HTERT RPE-1 (cell line): ENCODE results near the gene GAMT.

ENCODE experiments used
- in situ Hi-C: fragments of 300-500 bp; cut with MboI; formaldehyde crosslinking; loops from 4 replicates; pipeline ENCODE4 v1.14.3; 2020; ENCODE audit warnings: low sequenced_read_pairs

Gene GAMT

GRCh38 chr19:1387684-1388636 is 13.4 kb downstream of the GAMT start:
- in situ Hi-C loops = no loop called here

GRCh38 chr19:1386945-1387683 is 14.2 kb downstream of the GAMT start:
- in situ Hi-C loops = no loop called here

- in situ Hi-C loops = no loop called here
Observed at GRCh38 chr19:1385816-1386215, 15.5 kb downstream of the GAMT start.

- in situ Hi-C loops = no loop called here
Observed at GRCh38 chr19:1384478-1385110, 16.7 kb downstream of the GAMT start.

- in situ Hi-C loops = no loop called here
Observed at GRCh38 chr19:1384085-1384462, 17.3 kb downstream of the GAMT start.

- in situ Hi-C loops = no loop called here
Observed at GRCh38 chr19:1383312-1384084, 17.8 kb downstream of the GAMT start, which contains the start of gene NDUFS7. TSS of gene NDUFS7 (plus strand) at chr19:1383907. CDS start at chr19:1383927, 20 bp downstream.

- in situ Hi-C loops = no loop called here
Observed at GRCh38 chr19:1383017-1383311, 18.4 kb downstream of the GAMT start.

GRCh38 chr19:1382250-1382649 is 19.1 kb downstream of the GAMT start:
- in situ Hi-C loops = no loop called here

- in situ Hi-C loops = no loop called here
Observed at GRCh38 chr19:1379961-1380489, 21.3 kb downstream of the GAMT start.

- in situ Hi-C loops = no loop called here
Observed at GRCh38 chr19:1379126-1379905, 22.0 kb downstream of the GAMT start.

GRCh38 chr19:1377965-1378785 is 23.2 kb downstream of the GAMT start:
- in situ Hi-C loops = no loop called here

- in situ Hi-C loops = no loop called here
Observed at GRCh38 chr19:1377176-1377964, 24.0 kb downstream of the GAMT start.

- in situ Hi-C loops = no loop called here
Observed at GRCh38 chr19:1376415-1376805, 24.9 kb downstream of the GAMT start.

GRCh38 chr19:1374250-1374577 is 27.1 kb downstream of the GAMT start:
- in situ Hi-C loops = no loop called here

- in situ Hi-C loops = no loop called here
Observed at GRCh38 chr19:1373534-1374249, 27.6 kb downstream of the GAMT start.

GRCh38 chr19:1373042-1373533 is 28.3 kb downstream of the GAMT start:
- in situ Hi-C loops = no loop called here

- in situ Hi-C loops = no loop called here
Observed at GRCh38 chr19:1370579-1371361, 30.6 kb downstream of the GAMT start.
